K562 (cell line): ENCODE measurements around the gene QSOX2. TPM values are rescaled to one million over a fixed set of nuclear protein-coding genes. Genes with fewer than 3 reads are reported as not detected.

Source experiments
- ATAC-seq: fragments of 200-7000 bp; cut with Tn5 transposase; 3 replicates; pipeline ENCODE4 v1.9.1; 2020; ENCODE audit warnings: moderate library complexity
- BruUV-seq: library from RNA; stranded (reverse); fragments of 400-500 nt; replicated peaks from 2 replicates; lab custom pipeline; 2021; lab: Mats Ljungman, UMichigan
- CTCF ChIA-PET: fragments of 300-600 bp; formaldehyde crosslinking; extraction: SDS; loops from one replicate; lab custom pipeline; 2021; ENCODE audit warnings: low intra/inter-chr PET ratio; lab: Yijun Ruan, JAX
- POLR2A ChIA-PET: fragments of 300-600, 350-650 bp; sonication (Branson Sonifier 250); formaldehyde crosslinking; extraction: SDS; loops from one replicate; lab custom pipeline; 2021; ENCODE audit warnings: antibody characterized with exemption, inconsistent platforms; lab: Yijun Ruan, JAX
- DNase-seq, 4 experiments: peaks; one replicate each; pipeline versions ENCODE4 v3.0.0 to v3.0.0-alpha.2; 2011 to 2018; ENCODE audit warnings: low spot score in 3 of 4, mixed read lengths in 3 of 4; ENCODE audit errors: extremely low read depth in 1 of 4
- FAIRE-seq: peaks from 2 replicates; lab custom pipeline; 2011; peaks lifted over from hg19 to GRCh38; lab: Jason Lieb, UNC
- H2AFZ ChIP-seq: 2 replicates; pipeline ENCODE4 v1.6.0; 2011; ENCODE audit warnings: low read depth, low read length, control low read depth, inconsistent platforms
- H3K27ac ChIP-seq: fragments of 200-600 bp; 3 replicates; pipeline ENCODE4 v1.8.0; 2011; ENCODE audit warnings: low read depth, mild to moderate bottlenecking, control low read depth, inconsistent platforms, low read length, moderate library complexity, mixed read lengths; ENCODE audit errors: extremely low read depth
- H3K27me3 ChIP-seq, 2 experiments: fragments of 300-600 bp in 1 of 2; 2 replicates in 1 of 2; 3 replicates in 1 of 2; pipeline versions ENCODE4 v1.6.0 to v1.8.0; 2011; ENCODE audit warnings: inconsistent platforms in 2 of 2, low read length in 2 of 2, mild to moderate bottlenecking in 1 of 2, mixed read lengths in 1 of 2, moderate library complexity in 1 of 2; ENCODE audit not compliant: control insufficient read depth in 2 of 2, insufficient read depth in 2 of 2
- H3K36me3 ChIP-seq: fragments of 300-600 bp; 3 replicates; pipeline ENCODE4 v1.8.0; 2011; ENCODE audit warnings: mild to moderate bottlenecking, low read length, inconsistent platforms; ENCODE audit not compliant: control insufficient read depth, insufficient read depth
- H3K4me1 ChIP-seq, 2 experiments: fragments of 200-600 bp in 1 of 2; replicated peaks in 1 of 2; 2 replicates in 1 of 2; 3 replicates in 1 of 2; pipeline versions ENCODE4 v1.5.1 to v1.8.0; 2011; ENCODE audit warnings: inconsistent platforms in 2 of 2, low read length in 2 of 2, mild to moderate bottlenecking in 1 of 2, mixed read lengths in 1 of 2, moderate library complexity in 1 of 2; ENCODE audit not compliant: control insufficient read depth in 2 of 2, insufficient read depth in 2 of 2
- H3K4me2 ChIP-seq: 2 replicates; pipeline ENCODE4 v1.6.1; 2011; ENCODE audit warnings: low read length, control low read depth, inconsistent platforms, mixed read lengths; ENCODE audit not compliant: insufficient read depth
- H3K4me3 ChIP-seq: fragments of 200-600 bp; sonication (generic), shearing (Covaris generic); 2 replicates; pipeline ENCODE4 v1.5.1; 2016; ENCODE audit warnings: control low read depth, inconsistent platforms
- H3K79me2 ChIP-seq: fragments of 200-600 bp; 3 replicates; pipeline ENCODE4 v1.8.0; 2011; ENCODE audit warnings: low read length, inconsistent platforms; ENCODE audit not compliant: control insufficient read depth, insufficient read depth
- H3K9ac ChIP-seq, 2 experiments: 2 replicates each; pipeline versions ENCODE4 v1.6.0 to v1.6.1; 2011; ENCODE audit warnings: low read depth in 2 of 2, low read length in 2 of 2, control low read depth in 1 of 2, inconsistent platforms in 1 of 2, mild to moderate bottlenecking in 1 of 2, mixed read lengths in 1 of 2; ENCODE audit not compliant: insufficient read depth in 1 of 2
- H3K9me1 ChIP-seq: one replicate; pipeline ENCODE4 v1.6.0; 2011; ENCODE audit warnings: inconsistent platforms, mild to moderate bottlenecking, low read length, moderate library complexity; ENCODE audit not compliant: control insufficient read depth, insufficient read depth
- H3K9me3 ChIP-seq: replicated peaks from 2 replicates; pipeline ENCODE4 v1.5.1; 2011; ENCODE audit warnings: low read depth, low read length, inconsistent platforms; ENCODE audit not compliant: control insufficient read depth, insufficient read depth
- H4K20me1 ChIP-seq: replicated peaks from 2 replicates; pipeline ENCODE4 v1.6.1; 2011; ENCODE audit warnings: low read length, inconsistent platforms, mixed read lengths; ENCODE audit not compliant: control insufficient read depth, insufficient read depth
- CBFA2T3 ChIP-seq: fragments of 450-650 bp; IDR thresholded peaks from 2 replicates; pipeline ENCODE4 v1.6.1; 2017
- E2F6 ChIP-seq, 2 experiments: IDR thresholded peaks; 2 replicates each; pipeline ENCODE4 v1.6.1; 2011; ENCODE audit warnings: borderline replicate concordance in 1 of 2, control low read depth in 1 of 2, low read depth in 1 of 2, low read length in 1 of 2, mild to moderate bottlenecking in 1 of 2, mixed read lengths in 1 of 2, moderate library complexity in 1 of 2; ENCODE audit not compliant: insufficient read depth in 1 of 2, insufficient read length in 1 of 2, poor library complexity in 1 of 2, severe bottlenecking in 1 of 2; ENCODE audit errors: extremely low read depth in 1 of 2
- EGR1 ChIP-seq: fragments of 450-650 bp; conservative IDR thresholded peaks from 2 replicates; pipeline ENCODE4 v1.6.1; 2017; ENCODE audit warnings: mild to moderate bottlenecking
- EP400 ChIP-seq: fragments of 450-650 bp; IDR thresholded peaks from 2 replicates; pipeline ENCODE4 v1.6.1; 2017; ENCODE audit warnings: antibody characterized with exemption, mild to moderate bottlenecking, moderate library complexity
- NFE2L1 ChIP-seq: fragments of 450-650 bp; IDR thresholded peaks from 2 replicates; pipeline ENCODE4 v1.6.1; 2016; ENCODE audit warnings: missing genetic modification characterization, low read depth, mild to moderate bottlenecking, missing compliant biosample characterization, moderate library complexity, borderline replicate concordance
- NFIC ChIP-seq: fragments of 450-650 bp; IDR thresholded peaks from 2 replicates; pipeline ENCODE4 v1.6.1; 2017; ENCODE audit warnings: mild to moderate bottlenecking, inconsistent platforms
- TCF3 ChIP-seq: sonication (generic); formaldehyde crosslinking; IDR thresholded peaks from 2 replicates; pipeline ENCODE4 v1.4.0; 2020; ENCODE audit warnings: mild to moderate bottlenecking, missing genetic modification reagents
- ZNF785 ChIP-seq: fragments of 250-450 bp; sonication (Bioruptor Pico); IDR thresholded peaks from 2 replicates; pipeline ENCODE4 v1.4.0; 2020; ENCODE audit warnings: mild to moderate bottlenecking
- WGBS: fragments of 100-300 bp; shearing (Covaris generic); methylation state at CpG from one replicate; pipeline ENCODE4 v1.1.6; 2016; ENCODE audit warnings: low coverage, mixed read lengths; ENCODE audit not compliant: insufficient coverage; ENCODE audit errors: missing lambda C conversion rate; 5-methylcytosine and 5-hydroxymethylcytosine counted together
- in situ Hi-C: fragments of 300-500 bp; cut with MboI; formaldehyde crosslinking; loops from 4 replicates; pipeline ENCODE4 v1.15.0; 2018; ENCODE audit warnings: inconsistent platforms, mixed read lengths
- intact Hi-C: fragments of 100-400 bp; cut with micrococcal nuclease; formaldehyde crosslinking; loops from 2 replicates; pipeline ENCODE4 v1.14.2; 2022
- polyA plus RNA-seq, 8 experiments: library from polyadenylated mRNA; depleted of rRNA in 4 of 8; stranded (reverse) in 5 of 8; unstranded in 3 of 8; fragments of >200 nt; fragmentation: Nextera tagmentation in 2 of 8; fragmentation: Illumina TruSeq in 1 of 8; extraction: Ambion mirVana in 2 of 8; extraction: Trizol in 1 of 8; gene quantifications; 2 replicates each; pipeline versions ENCODE4 v1.2.1 to v1.2.3, GENCODE V29; 2011 to 2014; ENCODE audit warnings: inconsistent platforms in 1 of 8, missing spikeins in 1 of 8
- total RNA-seq, 7 experiments: library from RNA; depleted of rRNA in 6 of 7; stranded (reverse); fragments of >200 nt in 6 of 7; fragmentation: Illumina TruSeq in 2 of 7; extraction: Trizol in 2 of 7; gene quantifications; 2 replicates each; pipeline versions ENCODE4 v1.2.1 to v1.2.3, GENCODE V29; 2011 to 2021; ENCODE audit warnings: low replicate concordance in 1 of 7

The QSOX2 gene
- total and polyA plus RNA-seq, 9 of the 15 experiments (the other 6 are each of a cell fraction or from before 2014, with no cell fraction given), result 0.51 to 23.7 (median 12.7) TPM

GRCh38 chr9:136241542-136241941 is 4.1 kb downstream of the QSOX2 start:
- H3K9ac ChIP-seq, result no peak overlapping the region; a peak in 1 of 4 replicates
- POLR2A ChIA-PET, result interaction anchor here (0.6 to 0.7 kb wide), 2 partner anchors 40 to 795 kb away, joined by 5 read pairs; no protein-coding TSS in a partner anchor
- H3K27me3 ChIP-seq, result no peaks in the 10 kb centered on the region
- H3K79me2 ChIP-seq, result peaks cover 83% of the 10 kb centered on the region
- H3K9me3 ChIP-seq, result no peaks in the 10 kb centered on the region
- intact Hi-C loops (no loop called here), in situ Hi-C loops (no loop called here)
- CTCF ChIA-PET, result no interaction called here
- no TSS peak for BruUV-seq
- H3K9me1 ChIP-seq, result peaks cover 10% of the 10 kb centered on the region
- peaks cover 50% of the 10 kb centered on the region for H4K20me1 ChIP-seq
- no peak overlapping the region for H3K4me2 ChIP-seq
- FAIRE-seq (no peak), DNase-seq (peak in 3 of 4 experiments; percentile 26 to 53 (median 49)), ATAC-seq (no peak)
- peaks cover 45% of the 10 kb centered on the region for H3K36me3 ChIP-seq
- H2AFZ ChIP-seq, result no peak overlapping the region
- no peak overlapping the region for H3K4me3 ChIP-seq
- WGBS, result 78% methylated on average over 13 of the region's 13 CpGs
- peaks cover 51 to 66% of the 10 kb centered on the region in 2 experiments for H3K4me1 ChIP-seq
- TF ChIP-seq EGR1 (peak; percentile 13; the same call in 1 of the 2 replicates), TCF3 (CRISPR knock-in tag) (peak; percentile 28; the same call in 1 of the 2 replicates), CBFA2T3 (peak; percentile 16; the same call in 1 of the 2 replicates), E2F6 (IDR thresholded peaks at IDR 0.05; ENCODE audit: borderline replicate concordance in 1 of 2, extremely low read depth in 1 of 2, insufficient read depth in 1 of 2, insufficient read length in 1 of 2, low read depth in 1 of 2, low read length in 1 of 2, poor library complexity in 1 of 2, severe bottlenecking in 1 of 2) (peak in 1 of 2 experiments; percentile 27), EP400 (no peak), ZNF785 (CRISPR knock-in tag) (no peak), NFIC (no peak), NFE2L1 (no peak)
- H3K27ac ChIP-seq, result no peak overlapping the region
